IMR-90 (cell line): Measurements from ENCODE around the gene ZNF200.

Source experiments
- BHLHE40 ChIP-seq: fragments of 150-350 bp; IDR thresholded peaks from 2 replicates; pipeline ENCODE4 v1.6.1; 2016; ENCODE audit warnings: mild to moderate bottlenecking, low read depth, low read length
- CEBPB ChIP-seq: IDR thresholded peaks from 2 replicates; pipeline ENCODE4 v1.6.1; 2012; ENCODE audit warnings: low read depth, low read length, improper control_type of control experiment
- CTCF ChIP-seq: conservative IDR thresholded peaks from 2 replicates; pipeline ENCODE4 v1.5.1; 2012; ENCODE audit warnings: mild to moderate bottlenecking, low read depth, low read length, improper control_type of control experiment
- ELK1 ChIP-seq: fragments of 150-350 bp; IDR thresholded peaks from 2 replicates; pipeline ENCODE4 v1.6.1; 2016; ENCODE audit warnings: low read depth, mild to moderate bottlenecking, low read length, moderate library complexity, borderline replicate concordance
- FOS ChIP-seq: fragments of 150-350 bp; IDR thresholded peaks from 2 replicates; pipeline ENCODE4 v1.6.1; 2016; ENCODE audit warnings: low read depth, low read length
- POLR2A ChIP-seq: IDR thresholded peaks from 2 replicates; pipeline ENCODE4 v1.6.1; 2012; ENCODE audit warnings: mild to moderate bottlenecking, low read depth, low read length
- RFX5 ChIP-seq: IDR thresholded peaks from 2 replicates; pipeline ENCODE4 v1.8.0; 2012; ENCODE audit warnings: low read depth, mild to moderate bottlenecking, low read length, moderate library complexity
- SMC3 ChIP-seq: fragments of 150-350 bp; IDR thresholded peaks from 2 replicates; pipeline ENCODE4 v1.6.1; 2016; ENCODE audit warnings: low read depth, mild to moderate bottlenecking, antibody characterized with exemption, low read length, moderate library complexity

GRCh38 chr16:3173892-3174617 lies 60.9 kb downstream of the ZNF200 start:
- TF ChIP-seq BHLHE40 (0 out of 2 replicates have a peak, but pooled peaks have one; percentile 15), POLR2A (no peak), CEBPB (no peak), CTCF (peak; percentile 29; the same call in 1 of the 2 replicates), SMC3 (no peak), RFX5 (no peak), FOS (no peak), ELK1 (no peak)
